ENCODE data around the gene OLFML2B. TPM values are rescaled to one million over a fixed set of nuclear protein-coding genes. Genes with fewer than 3 reads are reported as not detected.

OLFML2B gene
- total and polyA plus RNA-seq, 2 donors (not counting 1 experiment from before 2014, with no cell fraction given), result 5.1 to 7.2 TPM

DNA sequence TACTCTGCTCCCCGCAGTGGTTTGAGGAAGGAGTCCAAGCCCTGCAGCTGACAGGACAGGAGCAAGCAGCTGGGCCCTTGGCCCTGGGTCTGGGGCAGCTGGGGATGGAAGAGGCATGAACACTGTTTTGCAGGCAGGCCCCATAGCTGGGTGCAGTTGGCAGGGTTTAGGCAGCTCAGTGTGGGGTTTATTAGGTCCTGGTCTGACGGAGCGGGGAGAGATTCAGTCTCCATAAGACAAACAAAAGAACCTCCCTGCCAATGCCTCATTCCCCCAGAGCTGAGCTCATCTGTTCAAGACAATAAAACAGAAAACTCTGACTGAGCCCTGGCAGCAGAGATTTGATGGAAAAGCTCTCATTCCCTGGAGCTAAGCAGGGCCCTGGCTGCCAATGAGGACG is 37.3 kb downstream of the OLFML2B start:
- peaks cover 5% of the 10 kb centered on the region for H3K4me1 ChIP-seq (ENCODE audit: control insufficient read depth, extremely low read depth, insufficient read depth, low read length)
- no peak overlapping the region for H3K4me3 ChIP-seq (replicated peaks in 1 of 4; ENCODE audit: control extremely low read depth in 1 of 4, insufficient read depth in 1 of 4, low read depth in 3 of 4, low read length in 4 of 4)
- H3K27ac ChIP-seq (ENCODE audit: insufficient read depth, low read length), result no peak overlapping the region
- no peak overlapping the region for H2AFZ ChIP-seq (ENCODE audit: low read length)
- H3K27me3 ChIP-seq (ENCODE audit: control insufficient read depth, insufficient read depth, low read length), result no peaks in the 10 kb centered on the region
- TF ChIP-seq EZH2 (IDR thresholded peaks at IDR 0.05; ENCODE audit: low read length, missing control alignments), result no peak
- TF ChIP-seq, protein P1, sequence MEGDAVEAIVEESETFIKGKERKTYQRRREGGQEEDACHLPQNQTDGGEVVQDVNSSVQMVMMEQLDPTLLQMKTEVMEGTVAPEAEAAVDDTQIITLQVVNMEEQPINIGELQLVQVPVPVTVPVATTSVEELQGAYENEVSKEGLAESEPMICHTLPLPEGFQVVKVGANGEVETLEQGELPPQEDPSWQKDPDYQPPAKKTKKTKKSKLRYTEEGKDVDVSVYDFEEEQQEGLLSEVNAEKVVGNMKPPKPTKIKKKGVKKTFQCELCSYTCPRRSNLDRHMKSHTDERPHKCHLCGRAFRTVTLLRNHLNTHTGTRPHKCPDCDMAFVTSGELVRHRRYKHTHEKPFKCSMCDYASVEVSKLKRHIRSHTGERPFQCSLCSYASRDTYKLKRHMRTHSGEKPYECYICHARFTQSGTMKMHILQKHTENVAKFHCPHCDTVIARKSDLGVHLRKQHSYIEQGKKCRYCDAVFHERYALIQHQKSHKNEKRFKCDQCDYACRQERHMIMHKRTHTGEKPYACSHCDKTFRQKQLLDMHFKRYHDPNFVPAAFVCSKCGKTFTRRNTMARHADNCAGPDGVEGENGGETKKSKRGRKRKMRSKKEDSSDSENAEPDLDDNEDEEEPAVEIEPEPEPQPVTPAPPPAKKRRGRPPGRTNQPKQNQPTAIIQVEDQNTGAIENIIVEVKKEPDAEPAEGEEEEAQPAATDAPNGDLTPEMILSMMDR (conservative IDR thresholded peaks at IDR 0.05 in 1 of 2, IDR thresholded peaks at IDR 0.05 in 1 of 2; ENCODE audit: low read depth in 1 of 2, low read length in 2 of 2), result no peak
- H3K79me2 ChIP-seq (ENCODE audit: control insufficient read depth, insufficient read depth, low read length), result no peaks in the 10 kb centered on the region
- no peaks in the 10 kb centered on the region for H3K36me3 ChIP-seq (ENCODE audit: control insufficient read depth, insufficient read depth, low read length)
- no peaks in the 10 kb centered on the region for H3K9me3 ChIP-seq (ENCODE audit: control insufficient read depth, insufficient read depth, low read depth, low read length)
- H3K9ac ChIP-seq (ENCODE audit: insufficient read depth, low read length), result no peak overlapping the region
- no peaks in the 10 kb centered on the region for H4K20me1 ChIP-seq (ENCODE audit: control insufficient read depth, extremely low read depth, insufficient read depth, low read length)
- peak; percentile 38 to 46 for DNase-seq (ENCODE audit: low read depth in 2 of 2)
- H3K4me2 ChIP-seq (ENCODE audit: extremely low read depth, insufficient read depth, low read length), result no peak overlapping the region

DNA sequence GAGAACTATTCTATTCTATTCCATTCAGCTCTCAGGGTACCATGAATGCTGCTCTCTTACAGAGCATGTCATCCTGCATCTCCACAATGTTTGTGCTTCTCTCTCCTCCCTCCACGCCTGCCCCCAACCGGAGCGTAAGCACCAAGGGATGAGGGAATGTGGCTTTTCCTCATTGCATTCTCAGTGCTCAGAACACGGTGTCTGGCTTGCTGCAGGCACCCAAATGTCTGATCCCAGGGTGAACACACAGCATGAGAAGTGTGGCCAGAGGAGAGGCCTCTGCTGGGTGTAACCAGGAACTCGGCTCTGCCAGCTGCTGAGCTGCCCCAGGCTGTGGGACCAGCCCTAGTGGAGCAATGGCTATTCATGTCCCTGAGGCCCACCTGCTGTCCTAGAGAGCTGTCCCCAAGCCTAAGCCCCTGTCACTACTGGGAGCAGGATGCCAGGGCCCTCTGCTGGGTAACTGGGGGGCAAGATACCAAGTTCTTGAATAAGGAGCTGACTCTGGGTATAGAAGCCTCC is 38.3 kb downstream of the OLFML2B start:
- no peak overlapping the region for H3K4me2 ChIP-seq (ENCODE audit: extremely low read depth, insufficient read depth, low read length)
- no peak overlapping the region for H3K27ac ChIP-seq (ENCODE audit: insufficient read depth, low read length)
- H3K27me3 ChIP-seq (ENCODE audit: control insufficient read depth, insufficient read depth, low read length), result no peaks in the 10 kb centered on the region
- H3K4me3 ChIP-seq (replicated peaks in 1 of 4; ENCODE audit: control extremely low read depth in 1 of 4, insufficient read depth in 1 of 4, low read depth in 3 of 4, low read length in 4 of 4), result no peak overlapping the region
- no peak overlapping the region for H3K9ac ChIP-seq (ENCODE audit: insufficient read depth, low read length)
- TF ChIP-seq, protein P1 (conservative IDR thresholded peaks at IDR 0.05 in 1 of 2, IDR thresholded peaks at IDR 0.05 in 1 of 2; ENCODE audit: low read depth in 1 of 2, low read length in 2 of 2), result no peak
- no peak for TF ChIP-seq EZH2 (IDR thresholded peaks at IDR 0.05; ENCODE audit: low read length, missing control alignments)
- H3K9me3 ChIP-seq (ENCODE audit: control insufficient read depth, insufficient read depth, low read depth, low read length), result no peaks in the 10 kb centered on the region
- no peaks in the 10 kb centered on the region for H4K20me1 ChIP-seq (ENCODE audit: control insufficient read depth, extremely low read depth, insufficient read depth, low read length)
- no peak overlapping the region for H2AFZ ChIP-seq (ENCODE audit: low read length)
- no peak for DNase-seq (ENCODE audit: low read depth in 2 of 2)
- H3K4me1 ChIP-seq (ENCODE audit: control insufficient read depth, extremely low read depth, insufficient read depth, low read length), result peaks cover 5% of the 10 kb centered on the region
- no peaks in the 10 kb centered on the region for H3K36me3 ChIP-seq (ENCODE audit: control insufficient read depth, insufficient read depth, low read length)
- no peaks in the 10 kb centered on the region for H3K79me2 ChIP-seq (ENCODE audit: control insufficient read depth, insufficient read depth, low read length)

DNA sequence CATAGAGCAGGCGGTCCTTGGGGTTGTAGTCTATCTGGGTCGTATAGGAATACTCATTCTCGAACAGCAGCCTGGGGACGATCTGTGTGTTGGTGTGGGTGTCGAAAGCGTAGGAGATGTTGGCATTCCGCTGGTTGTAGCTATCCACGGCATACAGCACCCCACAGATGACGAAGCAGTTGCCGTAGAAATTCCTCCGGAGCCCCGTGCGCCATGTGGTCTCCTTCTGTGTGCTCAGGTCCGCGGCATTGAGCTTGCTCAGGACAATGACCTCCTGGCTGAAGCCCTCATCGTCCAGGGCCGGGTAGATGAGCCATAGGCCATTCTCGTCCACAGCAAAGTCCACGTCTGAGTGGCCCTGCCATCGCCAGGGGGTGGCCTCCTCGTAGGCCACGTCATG is 39.9 kb downstream of the OLFML2B start:
- Histone ChIP-seq H3K27me3 (ENCODE audit: control insufficient read depth, insufficient read depth, low read length) (no peaks in the 10 kb centered on the region), H3K9me3 (ENCODE audit: control insufficient read depth, insufficient read depth, low read depth, low read length) (no peaks in the 10 kb centered on the region), H3K27ac (ENCODE audit: insufficient read depth, low read length) (no peak overlapping the region), H3K9ac (ENCODE audit: insufficient read depth, low read length) (no peak overlapping the region), H3K4me3 (replicated peaks in 1 of 4; ENCODE audit: control extremely low read depth in 1 of 4, insufficient read depth in 1 of 4, low read depth in 3 of 4, low read length in 4 of 4) (no peak overlapping the region), H3K36me3 (ENCODE audit: control insufficient read depth, insufficient read depth, low read length) (no peaks in the 10 kb centered on the region), H3K4me1 (ENCODE audit: control insufficient read depth, extremely low read depth, insufficient read depth, low read length) (no peaks in the 10 kb centered on the region), H4K20me1 (ENCODE audit: control insufficient read depth, extremely low read depth, insufficient read depth, low read length) (no peaks in the 10 kb centered on the region), H3K4me2 (ENCODE audit: extremely low read depth, insufficient read depth, low read length) (no peak overlapping the region), H2AFZ (ENCODE audit: low read length) (no peak overlapping the region), H3K79me2 (ENCODE audit: control insufficient read depth, insufficient read depth, low read length) (no peaks in the 10 kb centered on the region)
- no peak for TF ChIP-seq EZH2 (IDR thresholded peaks at IDR 0.05; ENCODE audit: low read length, missing control alignments)
- TF ChIP-seq, protein P1 (conservative IDR thresholded peaks at IDR 0.05 in 1 of 2, IDR thresholded peaks at IDR 0.05 in 1 of 2; ENCODE audit: low read depth in 1 of 2, low read length in 2 of 2), result no peak
- no peak for DNase-seq (ENCODE audit: low read depth in 2 of 2)
